Erythroblast (primary cell): ENCODE results near the gene GOLGA2.

ENCODE experiments used
- GATA1 ChIP-seq: IDR thresholded peaks from 2 replicates; pipeline ENCODE4 v1.6.1; 2011; ENCODE audit warnings: low read depth, mild to moderate bottlenecking, control low read depth, low read length, moderate library complexity
- POLR2A ChIP-seq: IDR thresholded peaks from 2 replicates; pipeline ENCODE4 v1.6.1; 2011; ENCODE audit warnings: mild to moderate bottlenecking, low read length

GRCh38 chr9:128211186-128211980 is 64.4 kb downstream of the GOLGA2 start:
- TF ChIP-seq POLR2A (no peak), GATA1 (no peak)
